Adrenal gland (tissue), 5 donors: ENCODE results near the gene RAB3IL1.

ENCODE experiments used
- CTCF ChIP-seq, 6 experiments: fragments of 450-650 bp in 4 of 6; fragments of 200-600 bp in 2 of 6; sonication (generic) in 1 of 6; IDR thresholded peaks; 1 replicate in 5 of 6; 2 replicates in 1 of 6; pipeline versions ENCODE4 v1.5.1 to v1.8.0; 2016 to 2021; ENCODE audit warnings: antibody characterized with exemption in 6 of 6, mild to moderate bottlenecking in 2 of 6, moderate library complexity in 1 of 6
- POLR2A ChIP-seq, 2 donors: fragments of 450-650 bp; IDR thresholded peaks; one replicate each; pipeline ENCODE4 v1.6.1; 2017; ENCODE audit warnings: antibody characterized with exemption in 2 of 2, mild to moderate bottlenecking in 2 of 2, moderate library complexity in 1 of 2
- donor health status: DM: no; HTN: no; CAD: no.

DNA sequence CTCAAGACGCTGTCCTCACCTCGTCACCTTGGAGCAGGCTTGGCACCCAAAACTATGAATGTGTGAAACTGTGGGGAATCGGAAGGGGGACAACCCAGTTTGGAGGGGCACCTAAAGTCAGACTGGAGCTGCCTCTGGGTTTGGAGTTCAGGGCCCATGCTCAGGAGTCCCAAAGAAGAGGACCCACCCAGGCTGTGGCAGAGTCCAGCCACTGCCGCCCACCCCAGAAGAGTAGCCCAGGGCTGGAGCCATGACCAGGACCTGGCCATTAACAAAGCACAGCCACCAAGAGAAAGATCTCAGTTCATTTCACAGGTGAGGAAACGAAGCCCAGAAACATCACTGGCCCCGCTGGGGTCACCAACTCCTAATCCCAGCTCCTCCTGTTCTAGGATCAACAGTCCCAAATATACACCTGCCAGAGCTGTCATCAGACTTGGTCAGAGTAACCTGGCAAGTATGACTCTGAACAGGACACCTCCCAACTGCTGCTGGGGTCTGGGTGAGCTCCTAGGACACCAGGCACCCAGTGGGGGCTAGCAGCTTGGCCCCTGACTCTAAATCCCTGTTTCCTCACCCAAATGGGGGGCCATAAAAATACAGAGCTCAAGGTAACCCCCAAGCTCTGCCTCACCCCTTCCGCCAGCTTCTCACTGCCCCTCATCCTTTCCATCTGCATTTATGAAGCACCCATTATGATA is 2.7 kb downstream of the RAB3IL1 start:
- TF ChIP-seq CTCF (IDR thresholded peaks at IDR 0.05) (no peak), POLR2A (IDR thresholded peaks at IDR 0.05) (no peak)
